ENCODE results near the gene MBNL1.

Gene MBNL1

DNA sequence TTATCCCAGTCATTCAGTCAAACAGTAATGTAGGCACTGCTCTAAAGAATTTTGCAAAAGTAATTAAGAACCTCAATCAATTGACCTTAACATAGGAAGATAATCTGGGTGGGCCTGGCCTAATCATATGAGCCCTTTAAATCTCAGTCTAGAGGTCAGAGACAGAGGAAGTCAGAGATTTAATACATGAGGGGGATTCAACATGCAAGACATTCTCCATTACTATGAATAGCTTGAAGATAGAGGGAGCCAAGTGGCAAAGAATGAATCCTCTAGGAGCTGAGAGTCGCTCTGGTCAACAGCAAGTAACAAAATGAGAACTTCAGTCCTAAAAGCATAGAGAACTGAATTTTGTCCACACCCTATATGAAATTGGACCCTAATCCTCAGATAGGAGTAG, 39.0 kb upstream of the MBNL1 start:
- no peak overlapping the region for H3K27ac ChIP-seq
- TF ChIP-seq, protein P1, sequence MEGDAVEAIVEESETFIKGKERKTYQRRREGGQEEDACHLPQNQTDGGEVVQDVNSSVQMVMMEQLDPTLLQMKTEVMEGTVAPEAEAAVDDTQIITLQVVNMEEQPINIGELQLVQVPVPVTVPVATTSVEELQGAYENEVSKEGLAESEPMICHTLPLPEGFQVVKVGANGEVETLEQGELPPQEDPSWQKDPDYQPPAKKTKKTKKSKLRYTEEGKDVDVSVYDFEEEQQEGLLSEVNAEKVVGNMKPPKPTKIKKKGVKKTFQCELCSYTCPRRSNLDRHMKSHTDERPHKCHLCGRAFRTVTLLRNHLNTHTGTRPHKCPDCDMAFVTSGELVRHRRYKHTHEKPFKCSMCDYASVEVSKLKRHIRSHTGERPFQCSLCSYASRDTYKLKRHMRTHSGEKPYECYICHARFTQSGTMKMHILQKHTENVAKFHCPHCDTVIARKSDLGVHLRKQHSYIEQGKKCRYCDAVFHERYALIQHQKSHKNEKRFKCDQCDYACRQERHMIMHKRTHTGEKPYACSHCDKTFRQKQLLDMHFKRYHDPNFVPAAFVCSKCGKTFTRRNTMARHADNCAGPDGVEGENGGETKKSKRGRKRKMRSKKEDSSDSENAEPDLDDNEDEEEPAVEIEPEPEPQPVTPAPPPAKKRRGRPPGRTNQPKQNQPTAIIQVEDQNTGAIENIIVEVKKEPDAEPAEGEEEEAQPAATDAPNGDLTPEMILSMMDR (IDR thresholded peaks at IDR 0.05): no peak
- no peak for TF ChIP-seq ZFX (IDR thresholded peaks at IDR 0.05; ENCODE audit: borderline replicate concordance)

DNA sequence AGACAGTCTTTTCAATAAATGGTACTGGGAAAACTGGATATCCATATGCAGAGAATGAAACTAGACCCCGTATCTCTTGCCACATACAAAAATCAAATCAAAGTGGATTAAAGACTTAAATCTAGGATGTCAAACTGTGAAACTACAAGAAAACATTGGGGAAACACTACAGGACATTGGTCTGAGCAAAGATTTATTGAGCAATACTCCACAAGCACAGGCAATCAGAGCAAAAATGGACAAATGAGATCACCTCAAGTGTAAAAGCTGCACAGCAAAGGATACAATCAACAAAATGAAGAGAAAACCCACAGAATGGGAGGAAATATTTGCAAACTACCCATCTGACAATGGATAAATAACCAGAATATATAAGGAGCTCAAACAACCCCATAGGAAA, 38.4 kb upstream of the MBNL1 start:
- no peak for TF ChIP-seq ZFX (IDR thresholded peaks at IDR 0.05; ENCODE audit: borderline replicate concordance)
- TF ChIP-seq, protein P1 (IDR thresholded peaks at IDR 0.05): no peak
- no peak overlapping the region for H3K27ac ChIP-seq

DNA sequence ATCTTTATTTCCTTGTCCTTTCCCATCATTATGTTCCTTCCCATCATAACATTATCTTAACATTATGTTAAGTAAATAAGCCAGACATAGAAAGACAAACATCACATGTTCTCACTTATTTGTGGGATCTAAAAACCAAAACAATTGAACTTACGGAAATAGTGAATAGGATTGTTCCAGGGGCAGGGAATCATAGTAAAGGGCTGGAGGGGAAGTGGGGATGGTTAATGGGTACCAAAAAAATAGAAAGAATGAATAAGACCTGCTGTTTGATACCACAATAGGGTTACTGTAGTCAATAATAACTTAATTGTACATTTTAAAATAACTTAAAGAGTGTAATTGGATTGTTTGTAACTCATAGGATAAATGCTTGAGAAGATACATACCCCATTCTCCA, 36.7 kb upstream of the MBNL1 start:
- no peak overlapping the region for H3K27ac ChIP-seq
- no peak for TF ChIP-seq ZFX (IDR thresholded peaks at IDR 0.05; ENCODE audit: borderline replicate concordance)
- TF ChIP-seq, protein P1 (IDR thresholded peaks at IDR 0.05): no peak

DNA sequence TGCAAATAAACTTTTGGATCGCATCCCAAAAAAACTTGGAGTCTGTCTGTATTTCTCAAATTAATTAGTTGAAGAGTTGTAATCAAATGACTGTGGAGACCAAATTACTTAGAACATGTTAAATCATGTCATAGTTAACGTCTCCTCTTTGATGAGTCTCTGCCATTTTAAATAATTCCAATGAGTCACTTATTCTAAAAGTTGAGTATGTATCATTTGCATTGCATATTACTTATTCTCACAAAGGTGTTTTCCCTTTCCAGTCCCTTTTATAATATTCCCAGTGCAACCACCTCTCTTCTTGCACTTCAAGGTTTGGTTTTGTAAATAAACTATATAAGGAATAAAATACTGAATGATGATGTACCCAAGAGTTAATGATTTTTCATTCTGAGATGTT, 36.0 kb upstream of the MBNL1 start:
- H3K27ac ChIP-seq: no peak overlapping the region
- TF ChIP-seq, protein P1 (IDR thresholded peaks at IDR 0.05): no peak
- no peak for TF ChIP-seq ZFX (IDR thresholded peaks at IDR 0.05; ENCODE audit: borderline replicate concordance)

DNA sequence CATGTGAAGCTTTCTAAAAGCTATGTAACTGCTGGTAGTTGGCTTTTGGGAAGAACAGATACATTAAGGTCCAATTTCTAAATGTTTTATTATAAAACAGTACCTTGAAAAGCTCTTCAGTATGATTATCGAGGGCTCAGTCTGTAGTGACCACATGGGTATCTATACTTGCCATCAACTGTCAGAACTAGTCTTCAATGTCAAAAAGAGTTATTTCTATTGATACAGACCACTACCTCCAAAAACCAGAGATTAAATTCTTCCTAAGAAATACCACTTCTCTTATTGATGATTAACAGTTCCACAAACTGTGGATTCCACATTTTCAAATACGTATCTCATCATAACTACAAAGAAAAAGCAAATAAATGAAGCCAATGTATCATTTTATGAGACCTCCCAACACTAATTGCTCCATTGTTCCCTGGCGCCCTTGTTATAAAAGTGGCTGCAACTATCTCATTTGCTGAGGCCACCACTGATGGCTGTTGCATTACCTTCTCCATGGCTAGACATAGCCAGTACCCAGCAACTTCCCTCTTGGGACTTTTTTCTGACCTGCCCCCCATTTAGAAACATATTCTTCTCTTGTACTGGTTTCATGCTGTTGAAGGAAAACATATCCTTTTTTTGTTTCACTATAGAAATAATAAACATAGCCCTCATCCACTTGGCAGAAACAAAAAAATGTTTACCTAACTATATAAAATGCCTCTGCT, 33.9 kb upstream of the MBNL1 start:
- no peak overlapping the region for H3K27ac ChIP-seq
- TF ChIP-seq, protein P1 (IDR thresholded peaks at IDR 0.05): no peak
- TF ChIP-seq ZFX (IDR thresholded peaks at IDR 0.05; ENCODE audit: borderline replicate concordance): no peak

DNA sequence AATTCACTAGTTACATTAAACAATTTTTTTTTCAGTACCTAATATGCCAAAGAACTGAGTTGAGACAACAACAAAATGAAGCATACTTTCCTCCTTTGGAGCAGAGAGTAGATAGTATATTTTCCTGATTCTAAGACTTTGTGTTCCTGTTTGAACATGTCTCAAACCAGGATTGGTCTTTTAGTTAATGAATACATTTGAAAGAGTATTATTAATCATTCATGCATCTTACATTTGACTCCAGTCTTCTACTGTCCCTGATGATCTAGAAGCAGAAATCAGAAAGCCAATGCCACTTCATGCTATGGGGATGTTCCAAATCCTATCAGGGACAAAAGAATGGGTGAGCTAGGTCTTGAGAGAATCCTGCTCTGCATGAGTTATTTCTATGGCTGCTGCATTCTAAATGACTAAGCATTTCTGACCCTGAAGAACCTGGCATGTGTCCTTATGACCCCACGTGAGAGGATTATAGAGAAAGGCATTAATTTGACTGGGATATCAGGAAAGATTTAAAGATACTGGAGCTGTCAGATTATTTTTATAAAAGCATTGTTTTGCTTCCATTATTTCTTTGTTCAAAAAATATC, 32.9 kb upstream of the MBNL1 start:
- TF ChIP-seq, protein P1 (IDR thresholded peaks at IDR 0.05): no peak
- H3K27ac ChIP-seq: no peak overlapping the region

DNA sequence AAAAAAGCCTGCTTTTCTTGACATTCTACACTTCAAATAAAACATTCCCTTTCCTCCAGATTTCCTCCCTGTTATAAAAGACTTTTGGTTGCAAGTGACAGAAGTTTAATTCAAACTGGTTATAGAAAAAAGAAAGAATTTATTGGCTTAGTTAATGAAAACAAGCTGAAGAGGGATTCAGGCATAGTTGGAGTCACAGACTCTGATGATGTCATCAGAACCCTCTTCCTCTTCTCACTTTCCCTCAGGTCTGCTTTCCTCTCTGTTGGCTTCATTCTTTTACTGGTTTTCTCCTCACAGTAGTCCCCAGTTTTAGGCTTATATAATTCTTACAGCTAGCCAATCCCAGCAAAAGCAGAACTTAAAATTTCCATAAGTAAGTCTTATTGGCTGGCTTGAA, 32.0 kb upstream of the MBNL1 start:
- no peak overlapping the region for H3K27ac ChIP-seq
- no peak for TF ChIP-seq ZFX (IDR thresholded peaks at IDR 0.05; ENCODE audit: borderline replicate concordance)
- TF ChIP-seq, protein P1 (IDR thresholded peaks at IDR 0.05): no peak
